ENCODE data around the gene ACVR1C. TPM values are rescaled to one million over a fixed set of nuclear protein-coding genes. Genes with fewer than 3 reads are reported as not detected.

Gene ACVR1C
- 0.02 to 0.06 TPM (median 0.04 TPM) in 4 of 5 replicates, not detected in the other for total RNA-seq (2022; extraction: Qiagen RNA extraction)

GRCh38 chr2:157628477-157629415, at the start of gene ACVR1C:
ACVR1C (minus strand) TSS chr2:157628864; CDS start chr2:157628644, 220 bp downstream.

Other genes starting within 250 kb of the ACVR1C start
- 0.05 to 0.10 TPM (median 0.08 TPM) in 3 of 5 replicates, not detected in the others for gene CYTIP, start 184.8 kb downstream of the ACVR1C start, total RNA-seq (2022; extraction: Qiagen RNA extraction)
- 19.4 to 22.6 TPM (median 19.6 TPM) in 5 replicates for gene ACVR1, start 247.5 kb upstream of the ACVR1C start, total RNA-seq (2022; extraction: Qiagen RNA extraction)